Left lung (tissue), 10 donors: ENCODE measurements around the gene SPNS2. TPM values are rescaled to one million over a fixed set of nuclear protein-coding genes. Genes with fewer than 3 reads are reported as not detected.

Experiments
- ATAC-seq: fragments of 200-7000 bp; cut with Tn5 transposase; one replicate; pipeline ENCODE4 v1.9.1; 2020; ENCODE audit warnings: moderate library complexity
- DNase-seq, 4 donors: peaks; one replicate each; pipeline ENCODE4 v3.0.0-alpha.2; 2013 to 2020
- H3K27ac ChIP-seq, 2 donors: fragments of 200-600 bp; sonication (generic) in 1 of 2; one replicate each; pipeline versions ENCODE4 v1.5.0 to v1.8.0; 2020 to 2021
- H3K27me3 ChIP-seq, 2 donors: fragments of 200-600 bp; sonication (generic) in 1 of 2; one replicate each; pipeline versions ENCODE4 v1.5.0 to v1.8.0; 2020 to 2021
- H3K36me3 ChIP-seq, 2 donors: fragments of 200-600 bp; sonication (generic) in 1 of 2; one replicate each; pipeline versions ENCODE4 v1.5.0 to v1.8.0; 2020 to 2021
- H3K4me1 ChIP-seq, 2 donors: fragments of 200-600 bp; one replicate each; pipeline ENCODE4 v1.8.0; 2021
- H3K4me3 ChIP-seq, 2 donors: fragments of 200-600 bp; sonication (generic) in 1 of 2; one replicate each; pipeline versions ENCODE4 v1.5.0 to v1.8.0; 2020 to 2021; ENCODE audit warnings: mild to moderate bottlenecking in 1 of 2
- H3K9me3 ChIP-seq, 2 donors: fragments of 200-600 bp; sonication (generic) in 1 of 2; one replicate each; pipeline versions ENCODE4 v1.5.0 to v1.8.0; 2020 to 2021
- intact Hi-C, 2 donors: fragments of 100-400 bp; cut with DNase I; formaldehyde crosslinking; loops; one replicate each; pipeline versions ENCODE4 v1.11.2 to v1.14.2; 2022
- polyA plus RNA-seq, 6 donors: library from polyadenylated mRNA; unstranded; fragments of 120-200 nt; gene quantifications; one replicate each; pipeline ENCODE4 v1.2.1, GENCODE V29; 2013; ENCODE audit not compliant: insufficient read length in 6 of 6
- total RNA-seq, 2 donors: library from RNA; stranded (reverse); fragmentation: NEBNext Ultra II Directional; extraction: Animal tissue kit (Norgen Biotek cat#: 25700); gene quantifications; one replicate each; pipeline ENCODE4 v1.2.1, GENCODE V29; 2021
- TF ChIP-seq, protein P1 (sequence below), 2 donors: fragments of 200-600 bp; sonication (generic) in 1 of 2; IDR thresholded peaks; one replicate each; pipeline versions ENCODE4 v1.5.0 to v1.8.0; 2021; ENCODE audit warnings: antibody characterized with exemption in 2 of 2
- donor health status: DM: no; HTN: yes; CAD: no.
- donor health status: DM: no; HTN: no; CAD: no.

Gene SPNS2
- total and polyA plus RNA-seq, 8 donors: 19.6 to 52.4 (median 24.3) TPM

DNA sequence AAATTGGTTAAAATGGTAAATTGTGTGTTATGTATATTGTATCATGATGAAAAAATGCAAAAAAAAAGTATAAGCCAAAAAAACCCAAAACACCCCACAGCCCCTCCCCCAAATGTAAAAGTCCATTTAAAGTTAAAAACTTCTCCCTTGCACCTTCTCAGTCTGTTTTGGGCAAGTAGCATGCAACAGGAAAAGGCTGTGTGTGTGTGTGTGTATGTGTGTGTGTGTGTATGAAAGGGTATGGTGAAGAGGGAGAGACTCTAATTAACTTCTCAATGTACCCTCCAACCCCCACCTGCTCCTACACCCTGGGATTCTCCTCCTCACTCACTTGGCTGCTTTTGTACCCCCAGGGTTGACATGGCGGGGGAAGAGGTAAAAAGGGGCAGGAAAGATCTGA is 70.9 kb downstream of the SPNS2 start:
- no peaks in the 10 kb centered on the region for H3K9me3 ChIP-seq

DNA sequence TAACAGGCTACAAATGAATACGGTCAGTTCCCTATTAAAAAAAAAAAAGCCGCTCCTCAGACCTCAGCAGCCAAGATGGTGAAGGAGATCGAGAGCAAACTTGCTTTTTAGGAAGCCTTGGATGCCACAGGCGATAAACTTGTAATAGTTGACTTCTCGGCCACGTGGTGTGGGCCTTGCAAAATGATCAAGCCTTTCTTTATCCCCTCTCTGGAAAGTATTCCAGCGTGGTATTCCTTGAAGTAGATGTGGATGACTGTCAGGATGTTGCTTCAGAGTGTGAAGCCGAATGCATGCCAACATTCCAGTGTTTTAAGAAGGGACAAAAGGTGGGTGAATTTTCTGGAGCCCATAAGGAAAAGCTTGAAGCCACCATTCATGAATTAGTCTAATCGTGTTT is 73.5 kb downstream of the SPNS2 start:
- Histone ChIP-seq H3K4me3 (no peak overlapping the region), H3K4me1 (no peaks in the 10 kb centered on the region), H3K9me3 (no peaks in the 10 kb centered on the region), H3K36me3 (no peaks in the 10 kb centered on the region), H3K27ac (no peak overlapping the region), H3K27me3 (no peaks in the 10 kb centered on the region)
- ATAC-seq (no peak), DNase-seq (no peak)
- intact Hi-C loops: no loop called here
- TF ChIP-seq, protein P1, sequence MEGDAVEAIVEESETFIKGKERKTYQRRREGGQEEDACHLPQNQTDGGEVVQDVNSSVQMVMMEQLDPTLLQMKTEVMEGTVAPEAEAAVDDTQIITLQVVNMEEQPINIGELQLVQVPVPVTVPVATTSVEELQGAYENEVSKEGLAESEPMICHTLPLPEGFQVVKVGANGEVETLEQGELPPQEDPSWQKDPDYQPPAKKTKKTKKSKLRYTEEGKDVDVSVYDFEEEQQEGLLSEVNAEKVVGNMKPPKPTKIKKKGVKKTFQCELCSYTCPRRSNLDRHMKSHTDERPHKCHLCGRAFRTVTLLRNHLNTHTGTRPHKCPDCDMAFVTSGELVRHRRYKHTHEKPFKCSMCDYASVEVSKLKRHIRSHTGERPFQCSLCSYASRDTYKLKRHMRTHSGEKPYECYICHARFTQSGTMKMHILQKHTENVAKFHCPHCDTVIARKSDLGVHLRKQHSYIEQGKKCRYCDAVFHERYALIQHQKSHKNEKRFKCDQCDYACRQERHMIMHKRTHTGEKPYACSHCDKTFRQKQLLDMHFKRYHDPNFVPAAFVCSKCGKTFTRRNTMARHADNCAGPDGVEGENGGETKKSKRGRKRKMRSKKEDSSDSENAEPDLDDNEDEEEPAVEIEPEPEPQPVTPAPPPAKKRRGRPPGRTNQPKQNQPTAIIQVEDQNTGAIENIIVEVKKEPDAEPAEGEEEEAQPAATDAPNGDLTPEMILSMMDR (IDR thresholded peaks at IDR 0.05): no peak

More for the DNA sequence above, 70.9 kb downstream of the SPNS2 start:
- DNase-seq (no peak), ATAC-seq (no peak)
- no peak overlapping the region for H3K4me3 ChIP-seq
- intact Hi-C loops: loop anchor here in 1 of 2 donors (5.0 kb wide), 1 partner anchor 63 kb away; no protein-coding TSS in a partner anchor
- no peak overlapping the region for H3K27ac ChIP-seq
- H3K27me3 ChIP-seq: no peaks in the 10 kb centered on the region
- H3K36me3 ChIP-seq: no peaks in the 10 kb centered on the region
- peaks cover 0 to 8% of the 10 kb centered on the region in 2 donors for H3K4me1 ChIP-seq
- TF ChIP-seq, protein P1 (IDR thresholded peaks at IDR 0.05): no peak

DNA sequence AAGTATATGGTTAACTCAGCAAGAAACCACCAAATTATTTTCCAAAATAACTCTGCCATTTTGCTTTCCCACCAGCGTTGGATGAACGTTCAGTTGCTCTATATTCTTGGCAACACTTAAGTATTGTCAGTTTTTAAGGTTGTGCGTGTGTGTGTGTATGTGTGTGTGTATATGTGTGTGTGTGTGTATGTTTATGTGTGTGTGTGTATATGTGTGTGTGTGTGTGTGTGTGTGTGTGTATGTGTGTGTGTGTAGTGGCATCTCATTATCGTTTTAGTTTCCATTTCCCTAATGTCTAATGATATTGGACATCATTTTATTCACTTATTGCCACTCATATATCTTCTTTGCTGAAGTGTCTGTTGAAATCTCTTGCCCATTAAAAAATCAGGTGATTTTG is 74.4 kb downstream of the SPNS2 start:
- Histone ChIP-seq H3K27me3 (no peaks in the 10 kb centered on the region), H3K4me3 (no peak overlapping the region), H3K9me3 (no peaks in the 10 kb centered on the region), H3K4me1 (no peaks in the 10 kb centered on the region), H3K27ac (no peak overlapping the region), H3K36me3 (no peaks in the 10 kb centered on the region)
- TF ChIP-seq, protein P1 (IDR thresholded peaks at IDR 0.05): no peak
- intact Hi-C loops: no loop called here
- no peak for ATAC-seq
- no peak for DNase-seq

DNA sequence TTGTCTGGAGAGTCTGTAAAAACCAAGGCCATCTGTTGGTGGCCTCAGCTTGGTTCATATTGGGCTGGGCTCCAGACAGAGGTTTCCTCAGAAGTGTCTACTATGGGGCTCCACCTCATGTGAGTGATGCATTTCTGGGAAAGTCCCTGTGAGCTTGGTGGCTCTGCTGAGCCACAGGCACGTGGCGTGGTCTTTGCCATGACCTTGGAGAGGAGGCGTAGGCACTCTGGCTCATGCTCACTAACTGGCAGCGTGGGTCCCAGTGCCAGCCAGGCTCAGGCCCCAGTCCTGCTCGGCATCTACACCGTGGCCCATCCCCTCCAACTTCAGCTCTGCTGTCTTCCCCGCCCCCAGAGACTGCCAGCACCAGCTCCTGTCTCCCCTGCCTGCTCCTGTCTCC is 75.0 kb downstream of the SPNS2 start:
- intact Hi-C loops: no loop called here
- Histone ChIP-seq H3K4me3 (no peak overlapping the region), H3K9me3 (no peaks in the 10 kb centered on the region), H3K27me3 (no peaks in the 10 kb centered on the region), H3K27ac (no peak overlapping the region), H3K36me3 (no peaks in the 10 kb centered on the region), H3K4me1 (no peaks in the 10 kb centered on the region)
- ATAC-seq (peak; percentile 22), DNase-seq (no peak)
- TF ChIP-seq, protein P1 (IDR thresholded peaks at IDR 0.05): no peak

DNA sequence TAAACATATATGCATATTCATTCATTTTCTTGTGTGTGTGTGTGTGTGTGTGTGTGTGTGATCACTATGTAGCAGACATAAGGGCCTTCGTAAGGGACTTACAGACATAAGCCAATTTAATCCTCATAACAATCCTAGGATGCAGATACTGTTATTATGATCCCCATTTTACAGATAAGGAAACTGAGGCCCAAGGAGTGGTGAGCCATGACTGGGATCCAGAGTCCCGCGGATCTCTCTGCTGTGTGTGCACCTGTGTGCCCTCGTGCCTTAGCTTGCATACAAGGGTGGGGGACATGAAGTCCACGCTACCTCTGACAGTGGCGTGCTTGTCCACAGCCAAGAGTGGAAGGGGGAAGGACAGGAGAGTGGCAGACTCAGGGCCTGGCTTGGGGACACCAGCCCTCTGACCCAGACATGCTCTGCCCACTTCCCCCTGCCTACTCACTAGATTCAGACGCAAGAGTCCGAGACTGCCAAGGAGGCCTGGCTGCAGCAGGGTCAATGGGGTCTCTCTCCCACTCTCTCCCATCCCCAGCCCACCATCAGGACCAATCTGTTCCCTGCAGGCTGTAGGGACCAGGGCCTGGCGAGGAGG is 75.9 kb downstream of the SPNS2 start:
- Histone ChIP-seq H3K4me1 (no peaks in the 10 kb centered on the region), H3K27me3 (no peaks in the 10 kb centered on the region), H3K36me3 (no peaks in the 10 kb centered on the region), H3K27ac (no peak overlapping the region), H3K4me3 (no peak overlapping the region), H3K9me3 (no peaks in the 10 kb centered on the region)
- TF ChIP-seq, protein P1 (IDR thresholded peaks at IDR 0.05): no peak
- intact Hi-C loops: no loop called here
- no peak for ATAC-seq
- DNase-seq: no peak
